GM23338 (cell line): ENCODE results near the gene PPFIBP1. TPM values are rescaled to one million over a fixed set of nuclear protein-coding genes. Genes with fewer than 3 reads are reported as not detected.

Experiments used
- ATAC-seq: fragments of 200-7000 bp; cut with Tn5 transposase; 3 replicates; pipeline ENCODE4 v1.9.1; 2020
- DNase-seq: peaks from one replicate; pipeline ENCODE4 v3.0.0-alpha.2; 2015; ENCODE audit warnings: low spot score
- H2AFZ ChIP-seq: fragments of 200-600 bp; sonication (generic); 2 replicates; pipeline ENCODE4 v1.8.0; 2016; ENCODE audit warnings: antibody characterized with exemption, mild to moderate bottlenecking, moderate library complexity
- H3F3A ChIP-seq: fragments of 200-600 bp; sonication (generic); replicated peaks from 2 replicates; pipeline ENCODE4 v1.8.0; 2017; ENCODE audit warnings: antibody characterized with exemption, mixed run types, low read depth
- H3K27ac ChIP-seq: fragments of 200-600 bp; sonication (generic); 2 replicates; pipeline ENCODE4 v1.6.1; 2016; ENCODE audit warnings: low read depth
- H3K27me3 ChIP-seq: fragments of 200-600 bp; sonication (generic); 2 replicates; pipeline ENCODE4 v1.8.0; 2016; ENCODE audit warnings: mild to moderate bottlenecking, mixed run types, moderate library complexity; ENCODE audit not compliant: insufficient read depth
- H3K36me3 ChIP-seq: fragments of 200-600 bp; sonication (generic); 2 replicates; pipeline ENCODE4 v1.8.0; 2016; ENCODE audit warnings: mild to moderate bottlenecking; ENCODE audit not compliant: insufficient read depth
- H3K4me1 ChIP-seq: fragments of 200-600 bp; sonication (generic); 2 replicates; pipeline ENCODE4 v1.8.0; 2016; ENCODE audit warnings: mild to moderate bottlenecking, moderate library complexity; ENCODE audit not compliant: insufficient read depth
- H3K4me2 ChIP-seq: fragments of 200-600 bp; sonication (generic); 2 replicates; pipeline ENCODE4 v1.7.1; 2017; ENCODE audit warnings: mixed run types
- H3K4me3 ChIP-seq: fragments of 200-600 bp; sonication (generic); 2 replicates; pipeline ENCODE4 v1.6.1; 2016; ENCODE audit warnings: mixed run types
- H3K79me2 ChIP-seq: fragments of 200-600 bp; sonication (generic); replicated peaks from 2 replicates; pipeline ENCODE4 v1.8.0; 2017; ENCODE audit warnings: mild to moderate bottlenecking; ENCODE audit not compliant: insufficient read depth
- H3K9me2 ChIP-seq: fragments of 200-600 bp; sonication (generic); 2 replicates; pipeline ENCODE4 v1.8.0; 2017; ENCODE audit not compliant: insufficient read depth
- H4K20me1 ChIP-seq: fragments of 200-600 bp; sonication (generic); replicated peaks from 2 replicates; pipeline ENCODE4 v1.8.0; 2017; ENCODE audit warnings: mild to moderate bottlenecking; ENCODE audit not compliant: insufficient read depth
- H3K27ac Mint-ChIP-seq: 2 replicates; pipeline ENCODE4 v1.8.0; 2020; ENCODE audit warnings: inconsistent platforms, mild to moderate bottlenecking, moderate library complexity, mixed read lengths
- H3K27me3 Mint-ChIP-seq: 3 replicates; pipeline ENCODE4 v1.8.0; 2022; ENCODE audit warnings: low read depth, mild to moderate bottlenecking, moderate library complexity, mixed read lengths, inconsistent platforms; ENCODE audit not compliant: insufficient read depth, poor library complexity
- H3K36me3 Mint-ChIP-seq: 3 replicates; pipeline ENCODE4 v1.8.0; 2021; ENCODE audit warnings: low read depth, mild to moderate bottlenecking, inconsistent platforms, moderate library complexity, mixed read lengths
- H3K4me1 Mint-ChIP-seq: 3 replicates; pipeline ENCODE4 v1.8.0; 2020; ENCODE audit warnings: mild to moderate bottlenecking, inconsistent platforms, mixed read lengths
- H3K4me3 Mint-ChIP-seq: 3 replicates; pipeline ENCODE4 v1.8.0; 2021; ENCODE audit warnings: moderate library complexity, mild to moderate bottlenecking, inconsistent platforms, mixed read lengths
- H3K9me3 Mint-ChIP-seq: 3 replicates; pipeline ENCODE4 v1.8.0; 2020; ENCODE audit warnings: moderate library complexity, mild to moderate bottlenecking, inconsistent platforms, mixed read lengths
- CREB1 ChIP-seq: fragments of 250-450 bp; sonication (Bioruptor Pico); IDR thresholded peaks from 2 replicates; pipeline ENCODE4 v1.5.0; 2020; ENCODE audit warnings: low read depth, mild to moderate bottlenecking, moderate library complexity
- ETS1 ChIP-seq: IDR thresholded peaks from 2 replicates; pipeline ENCODE4 v1.6.1; 2016; ENCODE audit warnings: antibody characterized with exemption
- EZH2 ChIP-seq: fragments of 200-600 bp; sonication (generic); IDR thresholded peaks from one replicate; pipeline ENCODE4 v1.8.0; 2017; ENCODE audit warnings: antibody characterized with exemption, mild to moderate bottlenecking, low read depth; ENCODE audit not compliant: unreplicated experiment
- EZH2phosphoT487 ChIP-seq: fragments of 200-600 bp; sonication (generic); IDR thresholded peaks from one replicate; pipeline ENCODE4 v1.8.1; 2018; ENCODE audit warnings: antibody characterized with exemption; ENCODE audit not compliant: unreplicated experiment
- JUNB ChIP-seq: IDR thresholded peaks from one replicate; pipeline ENCODE4 v1.6.1; 2016; ENCODE audit warnings: antibody characterized with exemption; ENCODE audit not compliant: unreplicated experiment
- NANOG ChIP-seq: IDR thresholded peaks from 2 replicates; pipeline ENCODE4 v1.6.1; 2016; ENCODE audit warnings: antibody characterized with exemption, borderline replicate concordance
- POLR2AphosphoS5 ChIP-seq: IDR thresholded peaks from 2 replicates; pipeline ENCODE4 v1.6.1; 2016; ENCODE audit warnings: antibody characterized with exemption, low read depth
- REST ChIP-seq: IDR thresholded peaks from one replicate; pipeline ENCODE4 v1.6.1; 2018; ENCODE audit warnings: antibody characterized with exemption; ENCODE audit not compliant: unreplicated experiment
- STAT1 ChIP-seq: IDR thresholded peaks from one replicate; pipeline ENCODE4 v1.6.1; 2016; ENCODE audit warnings: antibody characterized with exemption; ENCODE audit not compliant: unreplicated experiment
- ZNF114 ChIP-seq: fragments of 250-450 bp; sonication (Bioruptor Pico); IDR thresholded peaks from 2 replicates; pipeline ENCODE4 v1.5.0; 2020; ENCODE audit warnings: mild to moderate bottlenecking, moderate library complexity
- ZNF331 ChIP-seq: fragments of 250-450 bp; sonication (Bioruptor Pico); IDR thresholded peaks from 2 replicates; pipeline ENCODE4 v1.5.0; 2020; ENCODE audit warnings: low read depth, mild to moderate bottlenecking, moderate library complexity
- ZNF462 ChIP-seq: fragments of 250-450 bp; sonication (Bioruptor Pico); IDR thresholded peaks from 2 replicates; pipeline ENCODE4 v1.5.0; 2020; ENCODE audit warnings: mild to moderate bottlenecking, moderate library complexity
- polyA plus RNA-seq: library from polyadenylated mRNA; unstranded; fragments of >200 nt; fragmentation: Nextera tagmentation; extraction: Ambion mirVana; gene quantifications from 2 replicates; pipeline ENCODE4 v1.2.1, GENCODE V29; 2016
- total RNA-seq: library from RNA; depleted of rRNA; stranded (reverse); fragments of >200 nt; shearing (Covaris generic); gene quantifications from 2 replicates; pipeline ENCODE4 v1.2.3, GENCODE V29; 2014

Gene PPFIBP1
- total and polyA plus RNA-seq, 2 experiments from 2014 or later: 33.2 to 41.9 TPM

- TF ChIP-seq REST (no peak), EZH2 (no peak), ZNF114 (CRISPR knock-in tag) (no peak), EZH2phosphoT487 (no peak), STAT1 (no peak)
Observed at GRCh38 chr12:27685274-27685673, 161.3 kb downstream of the PPFIBP1 start (continued).

GRCh38 chr12:27686147-27686546 is 162.1 kb downstream of the PPFIBP1 start:
- Mint-ChIP-seq H3K27ac (no peak overlapping the region), H3K4me3 (no peak overlapping the region), H3K36me3 (peaks cover 16% of the 10 kb centered on the region), H3K27me3 (no peaks in the 10 kb centered on the region), H3K9me3 (no peaks in the 10 kb centered on the region), H3K4me1 (no peaks in the 10 kb centered on the region)
- ATAC-seq (no peak), DNase-seq (no peak)
- Histone ChIP-seq H3K27me3 (no peaks in the 10 kb centered on the region), H3K4me1 (no peaks in the 10 kb centered on the region), H3K36me3 (peaks cover 17% of the 10 kb centered on the region), H3K4me2 (no peak overlapping the region), H2AFZ (no peak overlapping the region), H3K4me3 (no peak overlapping the region), H3K9me2 (no peaks in the 10 kb centered on the region), H3F3A (no peaks in the 10 kb centered on the region), H4K20me1 (no peaks in the 10 kb centered on the region; the same call in 1 of the 2 replicates), H3K27ac (no peak overlapping the region), H3K79me2 (no peaks in the 10 kb centered on the region)
- TF ChIP-seq POLR2AphosphoS5: no peak
- no peak for TF ChIP-seq NANOG
- TF ChIP-seq CREB1: no peak
- no peak for TF ChIP-seq JUNB
- no peak for TF ChIP-seq EZH2
- TF ChIP-seq REST: no peak
- TF ChIP-seq ZNF331 (CRISPR knock-in tag): no peak
- no peak for TF ChIP-seq ETS1
- TF ChIP-seq ZNF462 (CRISPR knock-in tag): no peak
